Activated naive CD8-positive, alpha-beta T cell treated with anti-CD3 and anti-CD28 coated beads, Interleukin-2, amount 50 U/mL, for 24 hours (primary cell): ENCODE data around the gene FCRL5.
"Not testable (repeated sequence)": the region's sequence is repeated elsewhere in the genome, so short reads cannot be mapped to it uniquely, and the experiment has no call there.

Experiments used
- ATAC-seq: fragments of 150-1000 bp; cut with Tn5 transposase; one replicate; pipeline ENCODE4 v1.10.0; 2021
- DNase-seq: peaks from one replicate; pipeline ENCODE4 v3.0.0; 2021
- H3K27ac Mint-ChIP-seq: one replicate; pipeline ENCODE4 v1.8.0; 2021; ENCODE audit warnings: mild to moderate bottlenecking, mixed read lengths
- H3K27me3 Mint-ChIP-seq: one replicate; pipeline ENCODE4 v1.8.0; 2021; ENCODE audit warnings: mixed read lengths
- H3K36me3 Mint-ChIP-seq: one replicate; pipeline ENCODE4 v1.8.0; 2021; ENCODE audit warnings: low read depth, mixed read lengths
- H3K4me1 Mint-ChIP-seq: one replicate; pipeline ENCODE4 v1.8.0; 2021; ENCODE audit warnings: mixed read lengths
- H3K4me3 Mint-ChIP-seq: one replicate; pipeline ENCODE4 v1.8.0; 2021; ENCODE audit warnings: mild to moderate bottlenecking, moderate library complexity, mixed read lengths
- H3K9me3 Mint-ChIP-seq: one replicate; pipeline ENCODE4 v1.8.0; 2021; ENCODE audit warnings: mixed read lengths

The FCRL5 gene

GRCh38 chr1:157487096-157487495 lies 65.2 kb downstream of the FCRL5 start:
- Mint-ChIP-seq H3K4me1 (no peaks in the 10 kb centered on the region), H3K36me3 (no peaks in the 10 kb centered on the region), H3K27ac (no peak overlapping the region), H3K4me3 (no peak overlapping the region), H3K9me3 (no peaks in the 10 kb centered on the region), H3K27me3 (peaks cover 3% of the 10 kb centered on the region)
- ATAC-seq = no peak
- no peak for DNase-seq

DNA sequence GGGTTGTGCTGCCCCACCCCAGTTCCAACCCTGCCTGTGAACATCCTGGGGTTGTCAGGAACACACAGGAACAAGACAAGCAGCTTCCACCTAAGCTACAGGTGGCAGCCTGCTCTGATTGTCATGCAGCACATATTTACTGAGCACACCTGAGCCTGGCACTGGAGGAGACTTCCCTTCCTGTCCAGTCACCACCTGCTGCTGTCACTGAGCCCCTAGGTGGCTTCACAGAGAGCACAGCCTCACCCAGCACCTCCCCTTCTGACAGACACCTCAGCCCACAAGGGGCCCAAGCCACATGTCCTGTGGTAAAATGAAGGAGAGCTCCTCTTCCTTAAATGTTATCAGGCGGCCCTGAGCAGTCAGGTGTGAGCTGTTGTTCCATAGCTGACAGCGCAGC lies 65.9 kb downstream of the FCRL5 start:
- H3K27me3 Mint-ChIP-seq, H3K9me3 Mint-ChIP-seq, H3K4me3 Mint-ChIP-seq, H3K36me3 Mint-ChIP-seq, ATAC-seq, H3K27ac Mint-ChIP-seq, H3K4me1 Mint-ChIP-seq, DNase-seq: not testable (repeated sequence)

DNA sequence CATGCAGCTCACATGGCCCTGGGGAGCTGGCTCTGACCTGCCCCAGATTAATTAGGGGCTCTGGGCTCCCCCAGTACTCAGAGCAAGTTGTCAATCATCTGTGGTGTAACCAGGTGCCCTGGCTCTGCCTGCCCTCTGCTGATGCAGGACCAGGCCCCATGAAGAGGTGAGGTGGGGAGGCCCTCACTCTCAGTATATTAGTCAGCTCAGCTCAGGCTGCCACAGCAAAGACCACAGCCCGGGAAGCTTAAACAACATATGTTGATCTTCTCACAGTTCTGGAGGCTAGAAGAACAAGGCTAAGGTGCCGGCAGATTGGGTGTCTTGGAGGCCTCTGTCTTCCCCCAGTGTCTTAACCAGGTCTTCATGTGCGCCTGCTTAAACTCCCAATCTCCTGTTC lies 66.5 kb downstream of the FCRL5 start:
- peaks cover 3% of the 10 kb centered on the region for H3K27me3 Mint-ChIP-seq
- H3K4me3 Mint-ChIP-seq = no peak overlapping the region
- no peaks in the 10 kb centered on the region for H3K4me1 Mint-ChIP-seq
- H3K27ac Mint-ChIP-seq = no peak overlapping the region
- H3K9me3 Mint-ChIP-seq = peaks cover under 1% of the 10 kb centered on the region
- ATAC-seq = no peak
- DNase-seq = no peak
- H3K36me3 Mint-ChIP-seq = no peaks in the 10 kb centered on the region

DNA sequence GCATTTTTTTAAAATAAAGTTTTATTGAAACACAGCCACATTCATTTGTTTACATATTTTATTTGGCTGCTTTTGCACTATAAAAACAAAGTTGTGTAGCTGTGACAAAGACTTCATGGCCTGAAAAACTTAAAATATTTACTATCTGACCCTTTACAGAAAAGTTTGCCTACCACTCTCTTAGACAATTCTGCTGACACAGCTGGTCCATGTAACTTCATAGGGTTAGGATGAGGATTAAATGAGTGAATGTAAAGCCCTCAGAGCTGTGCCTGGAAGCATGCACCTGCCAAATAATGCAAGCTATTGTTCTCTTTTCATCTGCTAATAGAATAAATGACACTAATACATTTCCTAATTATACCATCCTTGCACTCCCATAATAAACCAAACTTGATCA lies 67.7 kb downstream of the FCRL5 start:
- Mint-ChIP-seq H3K4me1 (no peaks in the 10 kb centered on the region), H3K27ac (no peak overlapping the region), H3K27me3 (peaks cover 2% of the 10 kb centered on the region), H3K36me3 (no peaks in the 10 kb centered on the region), H3K4me3 (no peak overlapping the region), H3K9me3 (peaks cover 5% of the 10 kb centered on the region)
- no peak for DNase-seq
- ATAC-seq = no peak

GRCh38 chr1:157483635-157484034 lies 68.7 kb downstream of the FCRL5 start:
- DNase-seq = no peak
- peaks cover 11% of the 10 kb centered on the region for H3K9me3 Mint-ChIP-seq

DNA sequence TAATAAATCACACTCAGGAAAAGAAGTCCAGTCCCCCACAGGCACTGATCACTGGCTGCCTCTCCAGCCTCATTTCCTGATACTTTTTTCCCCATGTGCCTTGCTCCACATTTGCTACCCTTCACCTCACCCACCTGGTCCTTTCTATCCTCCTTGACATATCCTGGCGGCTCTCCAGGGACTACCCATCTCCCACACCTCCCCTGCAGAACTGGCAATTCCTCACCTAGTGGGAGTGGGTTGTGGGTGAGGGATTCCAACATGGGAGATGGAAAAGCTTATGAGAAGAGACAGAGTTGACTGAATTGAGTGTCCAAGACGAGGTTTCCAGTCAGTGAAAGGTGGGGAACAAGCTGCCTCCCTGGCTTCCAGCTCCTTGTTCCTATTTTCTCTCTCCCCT lies 69.6 kb downstream of the FCRL5 start:
- no peak overlapping the region for H3K4me3 Mint-ChIP-seq
- ATAC-seq (no peak), DNase-seq (no peak)
- no peaks in the 10 kb centered on the region for H3K36me3 Mint-ChIP-seq
- H3K27ac Mint-ChIP-seq = no peak overlapping the region
- peaks cover 17% of the 10 kb centered on the region for H3K9me3 Mint-ChIP-seq
- no peaks in the 10 kb centered on the region for H3K4me1 Mint-ChIP-seq
- H3K27me3 Mint-ChIP-seq = peaks cover 6% of the 10 kb centered on the region

More at GRCh38 chr1:157483635-157484034, 68.7 kb downstream of the FCRL5 start:
- H3K27me3 Mint-ChIP-seq = peaks cover 2% of the 10 kb centered on the region
- no peaks in the 10 kb centered on the region for H3K4me1 Mint-ChIP-seq
- no peaks in the 10 kb centered on the region for H3K36me3 Mint-ChIP-seq
- no peak for ATAC-seq
- no peak overlapping the region for H3K4me3 Mint-ChIP-seq
- H3K27ac Mint-ChIP-seq = no peak overlapping the region

GRCh38 chr1:157482174-157482573 lies 70.1 kb downstream of the FCRL5 start:
- ATAC-seq = no peak
- DNase-seq = no peak
- H3K4me1 Mint-ChIP-seq = no peaks in the 10 kb centered on the region
- H3K9me3 Mint-ChIP-seq = peaks cover 22% of the 10 kb centered on the region
- H3K36me3 Mint-ChIP-seq = peaks cover under 1% of the 10 kb centered on the region
- H3K27me3 Mint-ChIP-seq = peaks cover 7% of the 10 kb centered on the region
- no peak overlapping the region for H3K27ac Mint-ChIP-seq
- H3K4me3 Mint-ChIP-seq = no peak overlapping the region

- Mint-ChIP-seq H3K27ac (no peak overlapping the region), H3K9me3 (peaks cover 37% of the 10 kb centered on the region), H3K4me3 (no peak overlapping the region), H3K36me3 (peaks cover 2% of the 10 kb centered on the region), H3K4me1 (no peaks in the 10 kb centered on the region), H3K27me3 (peaks cover 15% of the 10 kb centered on the region)
- ATAC-seq (no peak), DNase-seq (no peak)
Measured at GRCh38 chr1:157478030-157478429, 74.3 kb downstream of the FCRL5 start.

GRCh38 chr1:157477419-157477818 lies 74.9 kb downstream of the FCRL5 start:
- Mint-ChIP-seq H3K4me1 (no peaks in the 10 kb centered on the region), H3K4me3 (no peak overlapping the region), H3K27ac (no peak overlapping the region), H3K27me3 (peaks cover 15% of the 10 kb centered on the region), H3K36me3 (peaks cover 2% of the 10 kb centered on the region), H3K9me3 (peaks cover 37% of the 10 kb centered on the region)
- ATAC-seq (no peak), DNase-seq (no peak)

DNA sequence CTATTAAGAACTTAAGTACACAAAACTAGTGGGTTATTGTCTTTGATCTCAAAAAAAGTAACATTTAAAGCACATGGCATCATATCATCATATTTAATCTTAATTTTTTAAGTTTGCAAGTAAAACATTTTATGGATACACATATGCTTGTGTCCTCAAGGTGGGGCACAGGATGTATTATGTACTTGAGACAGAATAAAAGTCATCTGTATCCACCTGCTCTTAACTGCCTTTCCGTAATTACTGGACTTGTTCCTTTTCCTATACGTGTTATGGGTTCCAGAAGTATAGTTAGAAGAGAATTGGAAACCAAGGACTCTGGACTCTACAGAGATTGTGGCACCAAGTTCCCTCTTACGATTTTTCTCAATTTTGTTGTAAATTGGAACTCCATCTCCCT lies 79.4 kb downstream of the FCRL5 start:
- Mint-ChIP-seq H3K9me3 (peaks cover 22% of the 10 kb centered on the region), H3K4me1 (no peaks in the 10 kb centered on the region), H3K27ac (no peak overlapping the region), H3K27me3 (peaks cover 13% of the 10 kb centered on the region), H3K4me3 (no peak overlapping the region), H3K36me3 (peaks cover 2% of the 10 kb centered on the region)
- ATAC-seq (no peak), DNase-seq (no peak)

GRCh38 chr1:157472056-157472701 lies 80.1 kb downstream of the FCRL5 start:
- Mint-ChIP-seq H3K9me3 (peaks cover 16% of the 10 kb centered on the region), H3K4me1 (no peaks in the 10 kb centered on the region), H3K27ac (no peak overlapping the region), H3K27me3 (peaks cover 11% of the 10 kb centered on the region), H3K36me3 (peaks cover 1% of the 10 kb centered on the region), H3K4me3 (no peak overlapping the region)
- DNase-seq = no peak
- ATAC-seq = no peak

DNA sequence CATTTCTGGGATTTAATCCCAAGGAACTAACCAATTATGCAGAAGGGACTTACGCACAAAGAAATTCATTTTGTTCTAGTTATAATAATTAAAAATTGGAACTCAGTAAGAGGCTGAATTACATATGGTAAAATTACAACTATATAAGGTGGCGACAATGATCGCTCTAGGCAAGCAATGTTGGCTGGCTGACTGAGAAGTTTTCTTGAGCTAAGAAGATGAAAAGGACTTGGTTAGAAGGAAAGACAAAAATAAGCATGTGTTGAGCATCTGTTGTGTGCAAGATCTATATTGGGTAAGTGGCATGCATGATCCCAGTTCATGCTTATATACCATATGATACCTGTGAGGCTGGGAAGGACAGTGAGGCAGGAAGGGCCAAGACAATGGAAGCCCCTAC lies 80.8 kb downstream of the FCRL5 start:
- ATAC-seq (no peak), DNase-seq (no peak)
- Mint-ChIP-seq H3K9me3 (peaks cover 12% of the 10 kb centered on the region), H3K36me3 (no peaks in the 10 kb centered on the region), H3K27ac (no peak overlapping the region), H3K27me3 (peaks cover 9% of the 10 kb centered on the region), H3K4me1 (no peaks in the 10 kb centered on the region), H3K4me3 (no peak overlapping the region)

- H3K4me1 Mint-ChIP-seq = no peaks in the 10 kb centered on the region
- no peak overlapping the region for H3K27ac Mint-ChIP-seq
- ATAC-seq (no peak), DNase-seq (no peak)
- H3K4me3 Mint-ChIP-seq = no peak overlapping the region
- H3K27me3 Mint-ChIP-seq = peaks cover 6% of the 10 kb centered on the region
- H3K36me3 Mint-ChIP-seq = no peaks in the 10 kb centered on the region
- peaks cover 3% of the 10 kb centered on the region for H3K9me3 Mint-ChIP-seq
Measured at GRCh38 chr1:157469752-157470675, 82.3 kb downstream of the FCRL5 start.

GRCh38 chr1:157469300-157469699 lies 83.0 kb downstream of the FCRL5 start:
- Mint-ChIP-seq H3K27ac (no peak overlapping the region), H3K27me3 (peaks cover 6% of the 10 kb centered on the region), H3K4me1 (no peaks in the 10 kb centered on the region), H3K4me3 (no peak overlapping the region), H3K9me3 (no peaks in the 10 kb centered on the region), H3K36me3 (no peaks in the 10 kb centered on the region)
- no peak for ATAC-seq
- DNase-seq = no peak

- Mint-ChIP-seq H3K27me3 (peaks cover 2% of the 10 kb centered on the region), H3K36me3 (no peaks in the 10 kb centered on the region), H3K27ac (no peak overlapping the region), H3K4me3 (no peak overlapping the region), H3K9me3 (no peaks in the 10 kb centered on the region), H3K4me1 (no peaks in the 10 kb centered on the region)
- DNase-seq = no peak
- no peak for ATAC-seq
Measured at GRCh38 chr1:157466011-157466410, 86.3 kb downstream of the FCRL5 start.
